ENCODE data around the gene FADS3. TPM values are rescaled to one million over a fixed set of nuclear protein-coding genes. Genes with fewer than 3 reads are reported as not detected.

FADS3 gene
- total and polyA plus RNA-seq, 2 of the 13 experiments (the other 11 are each of a cell fraction or from before 2014, with no cell fraction given), result 13.4 to 23.2 TPM

DNA sequence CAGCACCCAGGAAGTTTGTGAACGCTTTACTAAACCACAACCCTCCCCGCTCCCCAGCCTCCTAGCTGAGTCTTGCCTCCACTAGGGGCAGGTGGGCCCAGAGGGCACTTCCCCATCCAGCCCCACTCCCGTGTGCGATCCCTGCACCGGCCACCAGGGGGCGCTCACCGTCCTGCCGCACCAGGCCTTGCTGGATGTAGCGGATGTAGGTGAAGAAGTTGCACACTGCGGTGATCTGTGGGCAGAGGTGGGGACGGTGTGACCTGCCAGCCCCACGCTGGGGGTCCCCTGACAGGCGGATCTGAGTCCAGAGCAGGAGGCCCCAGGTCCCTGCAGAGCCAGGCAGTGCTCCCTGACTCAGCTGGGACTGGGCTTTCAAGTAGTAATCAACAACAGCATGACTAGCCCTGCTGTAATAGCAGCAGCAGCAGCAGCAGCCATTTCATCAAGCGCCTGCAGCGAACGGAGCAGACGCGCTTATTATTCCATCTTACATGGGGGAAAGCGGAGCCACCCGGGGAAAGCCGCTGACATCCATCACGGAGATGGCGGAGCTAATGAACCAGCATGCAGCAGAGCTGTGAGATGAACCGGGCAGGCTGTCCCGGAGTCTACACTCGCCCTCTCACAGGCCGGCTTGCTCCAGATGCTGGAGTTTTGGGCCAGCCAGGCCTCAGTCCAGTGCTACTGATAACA lies 7.9 kb upstream of the FADS3 start (continued):
- TF ChIP-seq, protein P1, sequence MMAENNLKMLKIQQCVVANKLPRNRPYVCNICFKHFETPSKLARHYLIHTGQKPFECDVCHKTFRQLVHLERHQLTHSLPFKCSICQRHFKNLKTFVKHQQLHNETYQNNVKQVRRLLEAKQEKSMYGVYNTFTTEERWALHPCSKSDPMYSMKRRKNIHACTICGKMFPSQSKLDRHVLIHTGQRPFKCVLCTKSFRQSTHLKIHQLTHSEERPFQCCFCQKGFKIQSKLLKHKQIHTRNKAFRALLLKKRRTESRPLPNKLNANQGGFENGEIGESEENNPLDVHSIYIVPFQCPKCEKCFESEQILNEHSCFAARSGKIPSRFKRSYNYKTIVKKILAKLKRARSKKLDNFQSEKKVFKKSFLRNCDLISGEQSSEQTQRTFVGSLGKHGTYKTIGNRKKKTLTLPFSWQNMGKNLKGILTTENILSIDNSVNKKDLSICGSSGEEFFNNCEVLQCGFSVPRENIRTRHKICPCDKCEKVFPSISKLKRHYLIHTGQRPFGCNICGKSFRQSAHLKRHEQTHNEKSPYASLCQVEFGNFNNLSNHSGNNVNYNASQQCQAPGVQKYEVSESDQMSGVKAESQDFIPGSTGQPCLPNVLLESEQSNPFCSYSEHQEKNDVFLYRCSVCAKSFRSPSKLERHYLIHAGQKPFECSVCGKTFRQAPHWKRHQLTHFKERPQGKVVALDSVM (CRISPR knock-in tag; IDR thresholded peaks at IDR 0.05), result peak; percentile 65
- TF ChIP-seq, protein P2, sequence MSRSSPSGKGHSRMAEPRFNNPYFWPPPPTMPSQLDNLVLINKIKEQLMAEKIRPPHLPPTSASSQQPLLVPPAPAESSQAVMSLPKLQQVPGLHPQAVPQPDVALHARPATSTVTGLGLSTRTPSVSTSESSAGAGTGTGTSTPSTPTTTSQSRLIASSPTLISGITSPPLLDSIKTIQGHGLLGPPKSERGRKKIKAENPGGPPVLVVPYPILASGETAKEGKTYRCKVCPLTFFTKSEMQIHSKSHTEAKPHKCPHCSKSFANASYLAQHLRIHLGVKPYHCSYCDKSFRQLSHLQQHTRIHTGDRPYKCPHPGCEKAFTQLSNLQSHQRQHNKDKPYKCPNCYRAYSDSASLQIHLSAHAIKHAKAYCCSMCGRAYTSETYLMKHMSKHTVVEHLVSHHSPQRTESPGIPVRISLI (CRISPR knock-in tag; IDR thresholded peaks at IDR 0.05; ENCODE audit: borderline replicate concordance), result no peak
- TF ChIP-seq REPIN1 (CRISPR knock-in tag; IDR thresholded peaks at IDR 0.05; ENCODE audit: borderline replicate concordance, low read depth) (peak; percentile 40; the same call in 1 of the 2 replicates), MED8 (CRISPR knock-in tag; IDR thresholded peaks at IDR 0.05; ENCODE audit: insufficient replicate concordance) (no peak), KAT8 (CRISPR knock-in tag; IDR thresholded peaks at IDR 0.05) (0 out of 2 replicates have a peak, but pooled peaks have one; percentile 22), ZNF138 (CRISPR knock-in tag; IDR thresholded peaks at IDR 0.05; ENCODE audit: low read depth) (no peak), ZNF672 (CRISPR knock-in tag; IDR thresholded peaks at IDR 0.05) (peak; percentile 35; the same call in 1 of the 2 replicates), IKZF1 (IDR thresholded peaks at IDR 0.05) (no peak), THYN1 (CRISPR knock-in tag; IDR thresholded peaks at IDR 0.05; ENCODE audit: borderline replicate concordance, low read depth) (no peak), ASH2L (IDR thresholded peaks at IDR 0.05; ENCODE audit: insufficient read length, low read depth, low read length) (no peak), CCAR2 (optimal IDR thresholded peaks at IDR 0.05; ENCODE audit: low read depth, low read length) (no peak), ZNF337 (CRISPR knock-in tag; IDR thresholded peaks at IDR 0.05; ENCODE audit: borderline replicate concordance, low read depth) (0 out of 2 replicates have a peak, but pooled peaks have one; percentile 51), HNF4A (CRISPR knock-in tag; IDR thresholded peaks at IDR 0.05) (peak; percentile 28; the same call in 1 of the 2 replicates), MIER3 (CRISPR knock-in tag; IDR thresholded peaks at IDR 0.05; ENCODE audit: borderline replicate concordance) (peak; percentile 82; the same call in 1 of the 2 replicates)
- TF ChIP-seq, protein P3, sequence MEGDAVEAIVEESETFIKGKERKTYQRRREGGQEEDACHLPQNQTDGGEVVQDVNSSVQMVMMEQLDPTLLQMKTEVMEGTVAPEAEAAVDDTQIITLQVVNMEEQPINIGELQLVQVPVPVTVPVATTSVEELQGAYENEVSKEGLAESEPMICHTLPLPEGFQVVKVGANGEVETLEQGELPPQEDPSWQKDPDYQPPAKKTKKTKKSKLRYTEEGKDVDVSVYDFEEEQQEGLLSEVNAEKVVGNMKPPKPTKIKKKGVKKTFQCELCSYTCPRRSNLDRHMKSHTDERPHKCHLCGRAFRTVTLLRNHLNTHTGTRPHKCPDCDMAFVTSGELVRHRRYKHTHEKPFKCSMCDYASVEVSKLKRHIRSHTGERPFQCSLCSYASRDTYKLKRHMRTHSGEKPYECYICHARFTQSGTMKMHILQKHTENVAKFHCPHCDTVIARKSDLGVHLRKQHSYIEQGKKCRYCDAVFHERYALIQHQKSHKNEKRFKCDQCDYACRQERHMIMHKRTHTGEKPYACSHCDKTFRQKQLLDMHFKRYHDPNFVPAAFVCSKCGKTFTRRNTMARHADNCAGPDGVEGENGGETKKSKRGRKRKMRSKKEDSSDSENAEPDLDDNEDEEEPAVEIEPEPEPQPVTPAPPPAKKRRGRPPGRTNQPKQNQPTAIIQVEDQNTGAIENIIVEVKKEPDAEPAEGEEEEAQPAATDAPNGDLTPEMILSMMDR (CRISPR knock-in tag; IDR thresholded peaks at IDR 0.05), result peak; percentile 99
- TF ChIP-seq, protein P4, sequence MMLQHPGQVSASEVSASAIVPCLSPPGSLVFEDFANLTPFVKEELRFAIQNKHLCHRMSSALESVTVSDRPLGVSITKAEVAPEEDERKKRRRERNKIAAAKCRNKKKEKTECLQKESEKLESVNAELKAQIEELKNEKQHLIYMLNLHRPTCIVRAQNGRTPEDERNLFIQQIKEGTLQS (CRISPR knock-in tag; IDR thresholded peaks at IDR 0.05), result no peak
- TF ChIP-seq, protein P5, sequence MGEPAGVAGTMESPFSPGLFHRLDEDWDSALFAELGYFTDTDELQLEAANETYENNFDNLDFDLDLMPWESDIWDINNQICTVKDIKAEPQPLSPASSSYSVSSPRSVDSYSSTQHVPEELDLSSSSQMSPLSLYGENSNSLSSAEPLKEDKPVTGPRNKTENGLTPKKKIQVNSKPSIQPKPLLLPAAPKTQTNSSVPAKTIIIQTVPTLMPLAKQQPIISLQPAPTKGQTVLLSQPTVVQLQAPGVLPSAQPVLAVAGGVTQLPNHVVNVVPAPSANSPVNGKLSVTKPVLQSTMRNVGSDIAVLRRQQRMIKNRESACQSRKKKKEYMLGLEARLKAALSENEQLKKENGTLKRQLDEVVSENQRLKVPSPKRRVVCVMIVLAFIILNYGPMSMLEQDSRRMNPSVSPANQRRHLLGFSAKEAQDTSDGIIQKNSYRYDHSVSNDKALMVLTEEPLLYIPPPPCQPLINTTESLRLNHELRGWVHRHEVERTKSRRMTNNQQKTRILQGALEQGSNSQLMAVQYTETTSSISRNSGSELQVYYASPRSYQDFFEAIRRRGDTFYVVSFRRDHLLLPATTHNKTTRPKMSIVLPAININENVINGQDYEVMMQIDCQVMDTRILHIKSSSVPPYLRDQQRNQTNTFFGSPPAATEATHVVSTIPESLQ (CRISPR knock-in tag; conservative IDR thresholded peaks at IDR 0.05), result no peak
- TF ChIP-seq, protein P6, sequence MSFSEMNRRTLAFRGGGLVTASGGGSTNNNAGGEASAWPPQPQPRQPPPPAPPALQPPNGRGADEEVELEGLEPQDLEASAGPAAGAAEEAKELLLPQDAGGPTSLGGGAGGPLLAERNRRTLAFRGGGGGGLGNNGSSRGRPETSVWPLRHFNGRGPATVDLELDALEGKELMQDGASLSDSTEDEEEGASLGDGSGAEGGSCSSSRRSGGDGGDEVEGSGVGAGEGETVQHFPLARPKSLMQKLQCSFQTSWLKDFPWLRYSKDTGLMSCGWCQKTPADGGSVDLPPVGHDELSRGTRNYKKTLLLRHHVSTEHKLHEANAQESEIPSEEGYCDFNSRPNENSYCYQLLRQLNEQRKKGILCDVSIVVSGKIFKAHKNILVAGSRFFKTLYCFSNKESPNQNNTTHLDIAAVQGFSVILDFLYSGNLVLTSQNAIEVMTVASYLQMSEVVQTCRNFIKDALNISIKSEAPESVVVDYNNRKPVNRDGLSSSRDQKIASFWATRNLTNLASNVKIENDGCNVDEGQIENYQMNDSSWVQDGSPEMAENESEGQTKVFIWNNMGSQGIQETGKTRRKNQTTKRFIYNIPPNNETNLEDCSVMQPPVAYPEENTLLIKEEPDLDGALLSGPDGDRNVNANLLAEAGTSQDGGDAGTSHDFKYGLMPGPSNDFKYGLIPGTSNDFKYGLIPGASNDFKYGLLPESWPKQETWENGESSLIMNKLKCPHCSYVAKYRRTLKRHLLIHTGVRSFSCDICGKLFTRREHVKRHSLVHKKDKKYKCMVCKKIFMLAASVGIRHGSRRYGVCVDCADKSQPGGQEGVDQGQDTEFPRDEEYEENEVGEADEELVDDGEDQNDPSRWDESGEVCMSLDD (CRISPR knock-in tag; IDR thresholded peaks at IDR 0.05; ENCODE audit: borderline replicate concordance), result no peak
